Measurements from ENCODE around the gene TMEM80. TPM values are rescaled to one million over a fixed set of nuclear protein-coding genes. Genes with fewer than 3 reads are reported as not detected.

The TMEM80 gene
- total and polyA plus RNA-seq, 2 donors (not counting 3 experiments of a cell fraction or from before 2014, with no cell fraction given): 21.2 to 26.6 TPM

DNA sequence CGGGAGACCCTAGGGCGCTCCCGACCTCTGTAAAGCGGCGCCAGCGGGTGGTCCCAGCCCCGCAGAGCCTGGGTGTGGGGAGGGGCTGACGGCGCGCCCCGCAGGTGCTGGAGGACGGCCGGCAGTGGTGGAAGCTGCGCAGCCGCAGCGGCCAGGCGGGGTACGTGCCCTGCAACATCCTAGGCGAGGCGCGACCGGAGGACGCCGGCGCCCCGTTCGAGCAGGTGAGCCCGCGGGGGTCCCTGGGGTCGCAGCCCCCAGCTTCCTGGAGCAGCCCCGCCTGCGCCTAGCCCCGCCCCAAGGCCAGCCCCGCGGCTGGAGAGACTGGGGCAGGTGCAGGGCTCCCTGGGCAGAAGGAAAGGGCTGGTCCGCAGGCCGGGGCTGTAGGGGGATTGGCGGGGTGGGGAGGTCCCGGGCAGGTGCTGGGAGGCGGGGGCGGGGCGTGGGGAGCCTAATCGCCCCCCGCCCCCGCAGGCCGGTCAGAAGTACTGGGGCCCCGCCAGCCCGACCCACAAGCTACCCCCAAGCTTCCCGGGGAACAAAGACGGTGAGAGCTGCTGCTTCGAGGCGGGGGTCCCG is 30.1 kb downstream of the TMEM80 start:
- Histone ChIP-seq H3K4me1 (ENCODE audit: control insufficient read depth, extremely low read depth, insufficient read depth, low read length) (peaks cover 3% of the 10 kb centered on the region), H3K9ac (replicated peaks; ENCODE audit: extremely low read depth, insufficient read depth, low read length) (no peak overlapping the region), H3K27me3 (ENCODE audit: control insufficient read depth in 2 of 2, insufficient read depth in 2 of 2, low read length in 2 of 2) (peaks cover 16 to 22% of the 10 kb centered on the region in 2 experiments), H3K79me2 (ENCODE audit: control insufficient read depth, insufficient read depth, low read length) (no peaks in the 10 kb centered on the region), H3K27ac (ENCODE audit: insufficient read depth, low read depth, low read length) (no peak overlapping the region), H4K20me1 (replicated peaks; ENCODE audit: control insufficient read depth, extremely low read depth, insufficient read depth, low read length) (no peaks in the 10 kb centered on the region), H3K9me3 (replicated peaks; ENCODE audit: control insufficient read depth, insufficient read depth, low read length) (no peaks in the 10 kb centered on the region), H3K9me1 (replicated peaks; ENCODE audit: control insufficient read depth, extremely low read depth, insufficient read depth, low read length) (no peaks in the 10 kb centered on the region), H3K4me3 (replicated peaks in 1 of 3; ENCODE audit: insufficient read depth in 1 of 3, low read depth in 1 of 3, low read length in 3 of 3) (no peak overlapping the region), H3K36me3 (ENCODE audit: control insufficient read depth in 2 of 2, extremely low read depth in 1 of 2, insufficient read depth in 2 of 2, low read length in 2 of 2) (no peaks in the 10 kb centered on the region), H2AFZ (ENCODE audit: low read depth, low read length) (no peak overlapping the region), H3K4me2 (ENCODE audit: insufficient read depth, low read length) (no peak overlapping the region)
- TF ChIP-seq, protein P1, sequence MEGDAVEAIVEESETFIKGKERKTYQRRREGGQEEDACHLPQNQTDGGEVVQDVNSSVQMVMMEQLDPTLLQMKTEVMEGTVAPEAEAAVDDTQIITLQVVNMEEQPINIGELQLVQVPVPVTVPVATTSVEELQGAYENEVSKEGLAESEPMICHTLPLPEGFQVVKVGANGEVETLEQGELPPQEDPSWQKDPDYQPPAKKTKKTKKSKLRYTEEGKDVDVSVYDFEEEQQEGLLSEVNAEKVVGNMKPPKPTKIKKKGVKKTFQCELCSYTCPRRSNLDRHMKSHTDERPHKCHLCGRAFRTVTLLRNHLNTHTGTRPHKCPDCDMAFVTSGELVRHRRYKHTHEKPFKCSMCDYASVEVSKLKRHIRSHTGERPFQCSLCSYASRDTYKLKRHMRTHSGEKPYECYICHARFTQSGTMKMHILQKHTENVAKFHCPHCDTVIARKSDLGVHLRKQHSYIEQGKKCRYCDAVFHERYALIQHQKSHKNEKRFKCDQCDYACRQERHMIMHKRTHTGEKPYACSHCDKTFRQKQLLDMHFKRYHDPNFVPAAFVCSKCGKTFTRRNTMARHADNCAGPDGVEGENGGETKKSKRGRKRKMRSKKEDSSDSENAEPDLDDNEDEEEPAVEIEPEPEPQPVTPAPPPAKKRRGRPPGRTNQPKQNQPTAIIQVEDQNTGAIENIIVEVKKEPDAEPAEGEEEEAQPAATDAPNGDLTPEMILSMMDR (IDR thresholded peaks at IDR 0.05; ENCODE audit: extremely low read depth in 1 of 2, insufficient read depth in 1 of 2, low read depth in 1 of 2, low read length in 2 of 2): no peak
- TF ChIP-seq, protein P2, sequence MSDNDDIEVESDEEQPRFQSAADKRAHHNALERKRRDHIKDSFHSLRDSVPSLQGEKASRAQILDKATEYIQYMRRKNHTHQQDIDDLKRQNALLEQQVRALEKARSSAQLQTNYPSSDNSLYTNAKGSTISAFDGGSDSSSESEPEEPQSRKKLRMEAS (IDR thresholded peaks at IDR 0.05; ENCODE audit: insufficient read depth, insufficient read length): no peak
- TF ChIP-seq GATA2 (IDR thresholded peaks at IDR 0.05; ENCODE audit: insufficient read depth, insufficient read length, low read depth, low read length) (no peak), FOS (IDR thresholded peaks at IDR 0.05; ENCODE audit: borderline replicate concordance, insufficient read depth, low read length) (no peak), EZH2 (IDR thresholded peaks at IDR 0.05; ENCODE audit: borderline replicate concordance, low read depth, low read length, severe bottlenecking) (no peak), JUN (IDR thresholded peaks at IDR 0.05; ENCODE audit: borderline replicate concordance, insufficient read depth, insufficient read length, low read depth) (no peak), MYC (IDR thresholded peaks at IDR 0.05; ENCODE audit: low read depth, low read length) (no peak), POLR2AphosphoS5 (IDR thresholded peaks at IDR 0.05; ENCODE audit: insufficient read depth, low read depth, low read length) (no peak), POLR2A (IDR thresholded peaks at IDR 0.05; ENCODE audit: low read depth, low read length) (no peak)
- POLR2A ChIA-PET: no interaction called here
- FAIRE-seq (no peak), DNase-seq (ENCODE audit: low read depth, low spot score) (no peak)
- dilution Hi-C loops (cut with MboI; ENCODE audit: extremely low pct_ligation_motif_present, low sequenced_read_pairs): no loop called here
- BruUV-seq (replicated peaks): no TSS peak
- intact Hi-C loops (cut with micrococcal nuclease): loop anchor here (5.0 kb wide), 1 partner anchor 168 kb away; no protein-coding TSS in a partner anchor
- CTCF ChIA-PET: interaction anchor here (0.6 to 3.7 kb wide), 12 partner anchors 9 to 175 kb away, joined by 3 to 26 read pairs (median 4); partner anchors contain the start of genes DEAF1, TALDO1 and TMEM80

Data from endothelial cell of umbilical vein (primary cell).